GM12801 (cell line): Measurements from ENCODE around the gene SETD9.

Experiments
- TF ChIP-seq, protein P1 (sequence below): IDR thresholded peaks from one replicate; pipeline ENCODE4 v1.5.1; 2011; ENCODE audit warnings: control low read depth; ENCODE audit not compliant: insufficient read length; ENCODE audit errors: extremely low read depth

SETD9 gene

DNA sequence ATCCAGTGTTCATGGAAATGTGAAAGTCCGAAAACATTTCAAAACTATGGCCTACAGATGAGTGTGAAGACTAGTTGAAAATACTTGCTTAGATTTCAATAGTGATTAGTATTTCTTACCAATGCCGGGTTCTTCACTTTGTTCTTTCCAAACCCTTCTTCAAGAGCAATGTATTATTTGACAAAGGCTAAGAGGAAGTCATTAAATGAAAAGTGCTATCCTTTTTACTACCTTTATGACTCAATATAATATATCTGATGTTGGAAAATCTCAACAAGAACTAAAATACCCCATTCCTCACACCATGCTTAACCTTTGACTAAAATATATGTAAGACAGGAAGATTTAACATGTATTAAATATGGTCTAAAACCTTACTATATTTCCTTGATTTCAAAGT is 49.2 kb downstream of the SETD9 start:
- TF ChIP-seq, protein P1, sequence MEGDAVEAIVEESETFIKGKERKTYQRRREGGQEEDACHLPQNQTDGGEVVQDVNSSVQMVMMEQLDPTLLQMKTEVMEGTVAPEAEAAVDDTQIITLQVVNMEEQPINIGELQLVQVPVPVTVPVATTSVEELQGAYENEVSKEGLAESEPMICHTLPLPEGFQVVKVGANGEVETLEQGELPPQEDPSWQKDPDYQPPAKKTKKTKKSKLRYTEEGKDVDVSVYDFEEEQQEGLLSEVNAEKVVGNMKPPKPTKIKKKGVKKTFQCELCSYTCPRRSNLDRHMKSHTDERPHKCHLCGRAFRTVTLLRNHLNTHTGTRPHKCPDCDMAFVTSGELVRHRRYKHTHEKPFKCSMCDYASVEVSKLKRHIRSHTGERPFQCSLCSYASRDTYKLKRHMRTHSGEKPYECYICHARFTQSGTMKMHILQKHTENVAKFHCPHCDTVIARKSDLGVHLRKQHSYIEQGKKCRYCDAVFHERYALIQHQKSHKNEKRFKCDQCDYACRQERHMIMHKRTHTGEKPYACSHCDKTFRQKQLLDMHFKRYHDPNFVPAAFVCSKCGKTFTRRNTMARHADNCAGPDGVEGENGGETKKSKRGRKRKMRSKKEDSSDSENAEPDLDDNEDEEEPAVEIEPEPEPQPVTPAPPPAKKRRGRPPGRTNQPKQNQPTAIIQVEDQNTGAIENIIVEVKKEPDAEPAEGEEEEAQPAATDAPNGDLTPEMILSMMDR, result no peak

DNA sequence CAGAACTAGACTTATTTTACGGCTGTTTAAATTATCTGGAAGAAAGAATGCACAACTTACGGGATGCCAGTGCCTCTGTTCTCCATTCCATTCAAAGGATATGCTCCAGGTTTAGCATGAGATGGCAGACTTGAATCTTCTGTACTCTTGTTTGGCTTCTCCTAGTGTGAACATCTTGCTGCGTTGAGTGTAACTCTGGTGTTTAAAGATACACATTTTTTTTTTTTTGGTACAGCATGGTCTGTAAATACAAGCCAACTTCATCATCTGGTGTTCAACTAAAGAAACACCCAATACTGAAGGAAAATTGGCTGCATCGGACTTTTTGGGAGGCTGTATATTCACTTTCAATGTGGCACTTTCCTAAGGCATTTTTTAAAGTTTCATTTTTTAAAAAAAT is 49.9 kb downstream of the SETD9 start:
- TF ChIP-seq, protein P1, result no peak

DNA sequence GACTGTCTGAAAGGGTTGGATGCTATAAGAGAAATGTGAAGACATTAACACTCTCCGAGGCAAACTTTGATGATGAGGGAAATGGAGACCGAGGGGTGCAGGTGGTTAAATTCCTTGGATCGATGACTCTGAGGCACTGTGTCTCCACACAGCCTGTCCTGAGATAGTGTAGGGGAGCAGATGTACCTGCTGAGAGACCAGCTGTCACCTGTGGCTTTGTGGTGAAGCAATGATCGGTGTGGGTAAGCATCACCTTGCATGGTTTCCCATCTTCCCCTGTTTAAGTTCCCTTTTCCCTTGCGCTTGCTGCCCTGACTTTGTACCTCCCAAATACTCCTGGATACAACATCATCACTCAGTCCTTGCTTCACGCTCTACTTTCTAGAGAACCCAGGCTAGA is 52.4 kb downstream of the SETD9 start:
- TF ChIP-seq, protein P1, result no peak

DNA sequence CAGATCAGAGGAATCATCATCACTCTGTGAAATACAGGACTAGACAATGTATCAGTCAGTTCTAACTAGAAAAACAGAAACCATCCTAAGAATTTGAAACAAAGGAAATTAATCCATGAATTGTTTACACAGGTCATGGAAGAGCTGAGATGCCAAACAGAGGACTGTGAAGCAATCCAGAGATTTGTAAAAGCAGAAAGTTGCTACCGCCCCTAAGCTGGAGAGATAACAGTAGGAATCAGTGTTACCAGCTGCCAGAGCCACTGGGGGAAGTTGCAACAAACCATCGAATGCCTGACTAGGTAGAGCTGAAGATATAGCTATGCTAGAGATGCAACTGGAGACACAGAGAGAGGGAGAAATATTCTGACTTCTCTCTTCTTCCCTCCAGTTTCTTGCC is 52.9 kb downstream of the SETD9 start:
- TF ChIP-seq, protein P1, result no peak

DNA sequence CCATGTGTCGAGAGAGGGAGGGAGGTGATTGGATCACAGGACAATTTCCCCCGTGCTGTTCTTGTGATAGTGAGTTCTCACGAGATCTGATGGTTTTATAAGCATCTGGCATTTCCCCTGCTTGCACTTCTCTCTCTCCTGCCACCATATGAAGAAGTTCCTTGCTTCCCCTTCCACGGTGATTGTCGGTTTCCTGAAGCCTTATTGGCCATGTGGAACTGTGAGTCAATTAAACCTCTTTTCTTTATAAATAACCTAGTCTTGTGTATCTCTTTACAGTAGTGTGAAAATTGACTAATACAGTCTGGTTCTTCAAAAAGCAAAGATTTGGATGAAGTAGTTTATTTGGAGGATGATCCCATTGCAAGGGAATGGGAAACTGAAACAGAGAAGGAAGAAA is 53.9 kb downstream of the SETD9 start:
- TF ChIP-seq, protein P1, result no peak

DNA sequence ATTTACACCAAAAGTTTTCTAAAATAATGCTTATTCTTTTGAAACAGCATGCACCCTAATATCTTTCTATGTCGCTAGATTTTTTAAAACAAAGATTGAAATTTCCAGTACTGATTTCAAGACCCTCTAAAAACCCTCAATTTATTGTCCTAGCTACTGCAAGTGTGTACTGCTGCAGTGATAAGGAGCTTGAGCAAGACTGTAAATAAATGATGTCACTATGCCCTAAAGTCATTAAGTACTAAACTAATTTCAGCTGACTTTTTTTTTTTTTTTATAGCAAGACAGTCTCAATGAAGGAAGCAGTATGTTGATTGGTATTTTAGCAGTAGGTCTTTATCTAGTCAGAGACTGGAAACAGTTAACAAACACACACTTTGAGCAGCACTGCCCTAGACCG is 54.8 kb downstream of the SETD9 start:
- TF ChIP-seq, protein P1, result no peak
